Measurements from ENCODE around the gene ADD2.

ADD2 gene

DNA sequence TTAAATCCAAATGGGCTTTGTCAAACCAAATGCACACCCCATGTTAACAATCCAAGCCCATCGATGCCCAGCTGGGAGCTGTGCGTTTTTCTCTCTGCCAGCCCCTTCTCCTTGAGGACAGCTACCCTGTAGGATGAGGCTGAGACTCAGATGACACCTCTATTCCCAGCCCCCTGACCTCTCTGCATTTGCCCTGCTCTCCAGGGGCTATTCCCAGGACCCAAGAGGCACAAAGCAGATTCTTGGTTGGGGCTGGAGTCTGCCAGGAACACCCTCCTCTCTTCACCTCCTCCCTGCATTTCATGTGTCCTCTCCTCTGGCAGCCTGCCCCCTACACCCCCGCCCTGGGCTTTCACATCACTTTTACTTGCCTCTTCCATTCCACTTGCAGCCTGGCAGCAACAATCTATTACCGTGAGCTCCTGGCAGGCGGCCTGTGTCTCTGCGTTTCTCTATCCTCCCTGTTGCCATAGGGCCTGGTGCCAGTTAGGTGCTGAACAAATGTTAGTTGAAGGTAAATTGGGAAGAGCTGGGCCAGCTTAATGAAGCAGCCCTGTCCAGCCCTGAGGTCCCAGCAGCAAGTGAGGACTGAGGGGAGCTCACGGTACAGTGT is 51.8 kb downstream of the ADD2 start:
- in situ Hi-C loops (cut with MboI; ENCODE audit: low pct_unique_long_range_greater_than_20kb, low sequenced_read_pairs, unreplicated experiment) = loop anchor here (25.0 kb wide), 1 partner anchor 104 kb away; no protein-coding TSS in a partner anchor
- DNase-seq (ENCODE audit: low spot score) = no peak
- TF ChIP-seq, protein P1, sequence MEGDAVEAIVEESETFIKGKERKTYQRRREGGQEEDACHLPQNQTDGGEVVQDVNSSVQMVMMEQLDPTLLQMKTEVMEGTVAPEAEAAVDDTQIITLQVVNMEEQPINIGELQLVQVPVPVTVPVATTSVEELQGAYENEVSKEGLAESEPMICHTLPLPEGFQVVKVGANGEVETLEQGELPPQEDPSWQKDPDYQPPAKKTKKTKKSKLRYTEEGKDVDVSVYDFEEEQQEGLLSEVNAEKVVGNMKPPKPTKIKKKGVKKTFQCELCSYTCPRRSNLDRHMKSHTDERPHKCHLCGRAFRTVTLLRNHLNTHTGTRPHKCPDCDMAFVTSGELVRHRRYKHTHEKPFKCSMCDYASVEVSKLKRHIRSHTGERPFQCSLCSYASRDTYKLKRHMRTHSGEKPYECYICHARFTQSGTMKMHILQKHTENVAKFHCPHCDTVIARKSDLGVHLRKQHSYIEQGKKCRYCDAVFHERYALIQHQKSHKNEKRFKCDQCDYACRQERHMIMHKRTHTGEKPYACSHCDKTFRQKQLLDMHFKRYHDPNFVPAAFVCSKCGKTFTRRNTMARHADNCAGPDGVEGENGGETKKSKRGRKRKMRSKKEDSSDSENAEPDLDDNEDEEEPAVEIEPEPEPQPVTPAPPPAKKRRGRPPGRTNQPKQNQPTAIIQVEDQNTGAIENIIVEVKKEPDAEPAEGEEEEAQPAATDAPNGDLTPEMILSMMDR (IDR thresholded peaks at IDR 0.05; ENCODE audit: extremely low read depth, insufficient read depth, missing control alignments) = no peak

DNA sequence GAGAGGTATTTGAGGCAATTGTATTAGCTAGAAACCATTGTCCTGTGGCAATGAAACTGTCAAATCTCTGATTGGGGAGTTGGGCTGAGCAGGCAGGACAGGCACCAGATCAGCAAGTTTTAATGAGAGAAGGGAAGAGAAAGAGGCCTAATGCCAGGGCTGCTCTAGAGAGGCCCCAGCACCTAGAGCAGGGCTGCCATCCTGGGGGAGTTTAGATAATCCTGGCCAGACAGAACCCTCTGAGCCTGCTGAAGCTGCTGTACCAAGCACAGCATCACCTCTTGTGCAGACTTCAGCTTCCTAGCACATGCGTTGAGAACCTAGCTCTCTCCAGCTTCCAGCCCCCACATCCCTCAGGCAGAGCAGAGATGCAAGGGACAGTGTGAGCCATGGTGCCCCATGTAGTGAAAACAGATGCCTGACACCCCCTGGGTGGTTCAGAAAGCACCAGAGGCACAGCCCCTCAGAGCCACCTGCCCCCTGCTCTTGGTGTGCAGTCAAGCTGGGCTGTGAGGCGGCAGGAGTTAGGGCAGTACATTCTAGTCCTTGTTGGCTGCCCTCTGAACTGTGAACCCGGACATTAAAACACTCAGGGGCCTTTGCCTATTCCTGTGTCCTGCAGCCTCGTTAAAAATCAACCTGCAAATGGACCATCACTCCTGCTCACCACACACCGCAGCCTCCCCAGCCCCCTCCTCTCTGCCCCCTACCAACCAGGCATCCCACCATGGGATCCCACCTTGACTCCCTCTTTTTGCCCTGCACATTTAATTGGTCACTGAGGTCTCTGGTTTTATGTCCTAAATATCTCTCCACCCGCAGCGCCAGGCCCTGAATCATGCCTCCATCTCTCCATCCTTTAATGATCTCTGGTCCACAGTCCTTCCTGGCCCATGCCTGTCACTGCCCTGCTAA is 52.7 kb downstream of the ADD2 start:
- TF ChIP-seq, protein P1 (IDR thresholded peaks at IDR 0.05; ENCODE audit: extremely low read depth, insufficient read depth, missing control alignments) = no peak
- in situ Hi-C loops (cut with MboI; ENCODE audit: low pct_unique_long_range_greater_than_20kb, low sequenced_read_pairs, unreplicated experiment) = loop anchor here (25.0 kb wide), 1 partner anchor 103 kb away; no protein-coding TSS in a partner anchor
- no peak for DNase-seq (ENCODE audit: low spot score)

DNA sequence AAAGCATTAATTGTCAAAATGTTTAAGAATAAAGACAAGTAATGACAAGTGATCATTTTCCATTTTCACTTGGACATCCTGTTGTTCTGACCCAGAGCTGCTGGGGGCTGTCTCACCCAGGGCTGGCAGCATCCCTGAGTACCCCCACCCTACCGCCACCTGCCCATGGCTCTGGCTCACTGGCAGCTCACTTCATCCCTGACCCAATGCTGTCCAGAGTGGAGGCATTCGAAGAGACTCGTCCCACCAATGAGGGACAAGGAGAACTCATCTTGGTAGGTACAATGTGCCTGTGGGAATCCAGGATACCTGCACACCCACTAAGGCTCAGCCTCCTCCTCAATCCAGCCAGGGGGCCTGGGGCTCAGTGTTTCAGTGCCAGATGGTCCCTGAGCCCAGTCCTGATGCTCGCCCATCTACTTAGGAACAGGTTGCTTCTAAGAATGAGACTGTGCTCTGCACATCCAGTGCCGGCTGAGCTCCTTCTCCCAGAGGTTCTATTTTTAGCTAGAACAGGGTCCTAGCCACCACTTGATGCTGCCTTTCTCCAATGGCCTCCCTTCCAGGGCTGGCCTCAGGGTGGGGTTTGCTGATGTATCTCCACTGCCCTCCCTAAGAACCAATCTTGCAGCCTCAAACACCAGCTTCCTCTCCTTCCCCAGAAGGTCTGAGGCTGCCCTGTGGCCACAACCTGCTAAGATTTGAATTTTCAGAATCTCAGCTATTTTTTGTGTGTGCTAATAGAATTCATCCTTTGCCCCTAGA is 53.7 kb downstream of the ADD2 start:
- in situ Hi-C loops (cut with MboI; ENCODE audit: low pct_unique_long_range_greater_than_20kb, low sequenced_read_pairs, unreplicated experiment) = loop anchor here (25.0 kb wide), 1 partner anchor 102 kb away; no protein-coding TSS in a partner anchor
- TF ChIP-seq, protein P1 (IDR thresholded peaks at IDR 0.05; ENCODE audit: extremely low read depth, insufficient read depth, missing control alignments) = no peak
- no peak for DNase-seq (ENCODE audit: low spot score)

DNA sequence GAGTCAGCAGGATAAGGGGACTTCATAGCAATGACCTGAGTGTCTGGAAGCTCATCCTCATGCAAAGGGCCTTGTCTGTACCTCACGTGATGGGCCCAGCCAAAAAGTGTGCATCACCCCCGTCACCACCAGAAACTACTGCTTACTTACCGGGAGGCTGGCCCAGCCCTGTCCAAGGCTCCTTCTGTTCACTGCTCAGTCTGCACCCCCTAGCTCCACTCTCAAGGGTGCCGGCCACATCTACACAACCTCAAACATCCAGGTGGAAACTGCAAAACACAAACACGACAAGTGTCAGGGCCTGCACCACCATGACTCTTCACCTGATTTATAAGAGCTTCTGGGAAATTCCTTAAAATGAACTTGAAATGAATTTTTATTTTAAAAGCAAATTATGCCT is 55.1 kb downstream of the ADD2 start:
- no peak for DNase-seq (ENCODE audit: low spot score)
- in situ Hi-C loops (cut with MboI; ENCODE audit: low pct_unique_long_range_greater_than_20kb, low sequenced_read_pairs, unreplicated experiment) = loop anchor here (25.0 kb wide), 1 partner anchor 101 kb away; no protein-coding TSS in a partner anchor
- TF ChIP-seq, protein P1 (IDR thresholded peaks at IDR 0.05; ENCODE audit: extremely low read depth, insufficient read depth, missing control alignments) = no peak

DNA sequence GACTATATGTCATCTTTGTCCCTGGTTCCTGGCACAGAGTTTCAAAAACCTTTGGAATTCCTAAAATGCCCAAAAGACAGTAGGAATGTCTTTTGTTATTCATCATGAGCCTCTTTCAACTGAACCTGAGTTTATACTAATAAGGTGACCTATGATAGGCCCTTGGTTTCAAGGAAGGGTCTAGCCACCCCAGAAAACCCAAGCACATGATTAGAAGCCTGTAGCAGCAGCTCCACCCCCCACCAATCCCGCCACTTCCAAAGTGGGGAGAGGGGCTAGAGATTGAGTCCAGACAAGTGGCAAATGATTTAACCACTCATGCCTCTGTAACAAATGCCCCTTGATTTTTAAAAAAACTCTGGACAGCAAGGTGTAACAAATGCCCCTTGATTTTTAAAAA is 56.8 kb downstream of the ADD2 start:
- DNase-seq (ENCODE audit: low spot score) = no peak
- TF ChIP-seq, protein P1 (IDR thresholded peaks at IDR 0.05; ENCODE audit: extremely low read depth, insufficient read depth, missing control alignments) = no peak
- in situ Hi-C loops (cut with MboI; ENCODE audit: low pct_unique_long_range_greater_than_20kb, low sequenced_read_pairs, unreplicated experiment) = loop anchor here (25.0 kb wide), 1 partner anchor 99 kb away; no protein-coding TSS in a partner anchor
